Measurements from ENCODE around the gene IL26.

DNA sequence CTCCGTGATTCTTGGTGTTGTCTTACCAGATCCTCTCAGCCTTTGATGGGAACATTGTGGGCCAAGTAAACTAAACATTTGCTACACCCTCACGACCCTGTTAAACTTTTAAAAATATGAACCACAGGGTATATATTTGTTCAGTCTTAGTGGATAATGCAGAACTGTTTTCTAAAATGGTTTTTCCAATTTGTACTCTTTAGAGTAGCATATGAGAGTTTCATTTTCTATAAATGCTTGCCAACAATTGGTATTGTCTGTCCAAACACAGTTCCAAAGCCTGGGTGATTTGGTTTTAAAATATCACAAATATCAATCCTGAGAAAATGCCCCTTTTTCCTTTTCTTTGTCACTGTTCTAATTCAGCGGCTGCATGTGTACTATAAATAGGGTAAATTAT is 34.5 kb upstream of the IL26 start:
- TF ChIP-seq, protein P1, sequence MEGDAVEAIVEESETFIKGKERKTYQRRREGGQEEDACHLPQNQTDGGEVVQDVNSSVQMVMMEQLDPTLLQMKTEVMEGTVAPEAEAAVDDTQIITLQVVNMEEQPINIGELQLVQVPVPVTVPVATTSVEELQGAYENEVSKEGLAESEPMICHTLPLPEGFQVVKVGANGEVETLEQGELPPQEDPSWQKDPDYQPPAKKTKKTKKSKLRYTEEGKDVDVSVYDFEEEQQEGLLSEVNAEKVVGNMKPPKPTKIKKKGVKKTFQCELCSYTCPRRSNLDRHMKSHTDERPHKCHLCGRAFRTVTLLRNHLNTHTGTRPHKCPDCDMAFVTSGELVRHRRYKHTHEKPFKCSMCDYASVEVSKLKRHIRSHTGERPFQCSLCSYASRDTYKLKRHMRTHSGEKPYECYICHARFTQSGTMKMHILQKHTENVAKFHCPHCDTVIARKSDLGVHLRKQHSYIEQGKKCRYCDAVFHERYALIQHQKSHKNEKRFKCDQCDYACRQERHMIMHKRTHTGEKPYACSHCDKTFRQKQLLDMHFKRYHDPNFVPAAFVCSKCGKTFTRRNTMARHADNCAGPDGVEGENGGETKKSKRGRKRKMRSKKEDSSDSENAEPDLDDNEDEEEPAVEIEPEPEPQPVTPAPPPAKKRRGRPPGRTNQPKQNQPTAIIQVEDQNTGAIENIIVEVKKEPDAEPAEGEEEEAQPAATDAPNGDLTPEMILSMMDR (IDR thresholded peaks at IDR 0.05; ENCODE audit: insufficient read depth, low read depth, low read length), result no peak
- TF ChIP-seq EZH2 (IDR thresholded peaks at IDR 0.05; ENCODE audit: insufficient read depth, low read length), result no peak
